DOHH2 (cell line): Measurements from ENCODE around the gene SSTR4.
"Not testable (repeated sequence)": the region's sequence is repeated elsewhere in the genome, so short reads cannot be mapped to it uniquely, and the experiment has no call there.

Source experiments
- H3F3A ChIP-seq: fragments of 200-600 bp; sonication (generic), shearing (Covaris generic); 2 replicates; pipeline ENCODE4 v1.6.0; 2016; ENCODE audit warnings: antibody characterized with exemption, mild to moderate bottlenecking; ENCODE audit not compliant: control insufficient read depth, insufficient read depth
- H3K27ac ChIP-seq: fragments of 200-600 bp; sonication (generic); 2 replicates; pipeline ENCODE4 v1.5.1; 2014; ENCODE audit warnings: low read depth, mild to moderate bottlenecking, low read length, moderate library complexity
- H3K27me3 ChIP-seq: fragments of 200-600 bp; sonication (generic); 2 replicates; pipeline ENCODE4 v1.6.1; 2014; ENCODE audit warnings: mild to moderate bottlenecking, low read length, mixed read lengths; ENCODE audit not compliant: control insufficient read depth
- H3K36me3 ChIP-seq: fragments of 200-600 bp; sonication (generic); 2 replicates; pipeline ENCODE4 v1.6.1; 2014; ENCODE audit warnings: mild to moderate bottlenecking, low read length, moderate library complexity, mixed read lengths; ENCODE audit not compliant: control insufficient read depth
- H3K4me1 ChIP-seq: fragments of 200-600 bp; sonication (generic); 2 replicates; pipeline ENCODE4 v1.6.1; 2014; ENCODE audit warnings: mild to moderate bottlenecking, low read length, mixed read lengths; ENCODE audit not compliant: control insufficient read depth
- H3K4me2 ChIP-seq: fragments of 200-600 bp; sonication (generic); 2 replicates; pipeline ENCODE4 v1.6.0; 2014; ENCODE audit warnings: mild to moderate bottlenecking, low read length, moderate library complexity
- H3K4me3 ChIP-seq: fragments of 200-600 bp; sonication (generic); 2 replicates; pipeline ENCODE4 v1.5.1; 2014; ENCODE audit warnings: mild to moderate bottlenecking, low read length, mixed read lengths
- H3K79me2 ChIP-seq: fragments of 200-600 bp; sonication (generic); 2 replicates; pipeline ENCODE4 v1.6.1; 2014; ENCODE audit warnings: mild to moderate bottlenecking, low read length, mixed read lengths; ENCODE audit not compliant: control insufficient read depth
- H3K9me2 ChIP-seq: fragments of 200-600 bp; sonication (generic); replicated peaks from 2 replicates; pipeline ENCODE4 v1.6.1; 2014; ENCODE audit warnings: mild to moderate bottlenecking, low read length, mixed read lengths; ENCODE audit not compliant: control insufficient read depth
- H3K9me3 ChIP-seq: fragments of 200-600 bp; sonication (generic); 2 replicates; pipeline ENCODE4 v1.6.1; 2014; ENCODE audit warnings: antibody characterized with exemption, low read length, mixed read lengths; ENCODE audit not compliant: control insufficient read depth, insufficient read depth
- H4K20me1 ChIP-seq: fragments of 200-600 bp; sonication (generic); 2 replicates; pipeline ENCODE4 v1.6.0; 2014; ENCODE audit warnings: low read depth, mild to moderate bottlenecking, antibody characterized with exemption, low read length, moderate library complexity; ENCODE audit not compliant: control insufficient read depth, insufficient read depth
- CTCF ChIP-seq: fragments of 200-600 bp; sonication (generic); IDR thresholded peaks from one replicate; pipeline ENCODE4 v1.5.1; 2014; ENCODE audit warnings: antibody characterized with exemption, mild to moderate bottlenecking, low read depth, low read length; ENCODE audit not compliant: poor library complexity, severe bottlenecking
- EZH2phosphoT487 ChIP-seq: fragments of 200-600 bp; sonication (generic); IDR thresholded peaks from 2 replicates; pipeline ENCODE4 v1.6.1; 2017; ENCODE audit warnings: borderline replicate concordance, mild to moderate bottlenecking, antibody characterized with exemption, low read length, moderate library complexity, mixed read lengths

The SSTR4 gene

GRCh38 chr20:23034721-23035671 lies at the start of gene SSTR4:
Gene SSTR4 (plus strand): TSS chr20:23035312. CDS start chr20:23035484, 172 bp downstream.
- TF ChIP-seq EZH2phosphoT487 (no peak), CTCF (no peak)
- Histone ChIP-seq H3K27ac (no peak within 1 kb of the TSS), H4K20me1 (no peaks in the 10 kb centered on the region), H3F3A (no peaks in the 10 kb centered on the region), H3K27me3 (no peaks in the 10 kb centered on the region), H3K4me2 (no peak within 1 kb of the TSS), H3K36me3 (no peaks in the 10 kb centered on the region), H3K4me1 (no peaks in the 10 kb centered on the region), H3K4me3 (no peak within 1 kb of the TSS), H3K9me3 (peaks cover 3% of the 10 kb centered on the region; the same call in 1 of the 2 replicates), H3K79me2 (no peaks in the 10 kb centered on the region), H3K9me2 (no peaks in the 10 kb centered on the region)

GRCh38 chr20:22986601-22987000 lies 48.5 kb upstream of the SSTR4 start:
- Histone ChIP-seq H3K36me3 (no peaks in the 10 kb centered on the region), H3K9me2 (no peaks in the 10 kb centered on the region), H3F3A (no peaks in the 10 kb centered on the region), H3K27me3 (no peaks in the 10 kb centered on the region), H4K20me1 (no peaks in the 10 kb centered on the region), H3K79me2 (no peaks in the 10 kb centered on the region), H3K4me1 (no peaks in the 10 kb centered on the region), H3K4me2 (no peak overlapping the region), H3K27ac (no peak overlapping the region), H3K4me3 (no peak overlapping the region), H3K9me3 (no peaks in the 10 kb centered on the region)
- TF ChIP-seq CTCF, result no peak
- no peak for TF ChIP-seq EZH2phosphoT487

- not testable (repeated sequence) for H3K4me1 ChIP-seq, H3K9me2 ChIP-seq, H3K4me3 ChIP-seq, H3F3A ChIP-seq, H3K27me3 ChIP-seq, H3K9me3 ChIP-seq, H3K4me2 ChIP-seq, H4K20me1 ChIP-seq, H3K79me2 ChIP-seq, H3K27ac ChIP-seq, H3K36me3 ChIP-seq
Measured at GRCh38 chr20:22991424-22991823, 43.7 kb upstream of the SSTR4 start.

GRCh38 chr20:22993823-22994222 lies 41.3 kb upstream of the SSTR4 start:
- no peaks in the 10 kb centered on the region for H4K20me1 ChIP-seq
- H3K4me1 ChIP-seq, result no peaks in the 10 kb centered on the region
- no peak overlapping the region for H3K4me2 ChIP-seq
- no peaks in the 10 kb centered on the region for H3F3A ChIP-seq
- no peaks in the 10 kb centered on the region for H3K79me2 ChIP-seq
- H3K9me3 ChIP-seq, result no peaks in the 10 kb centered on the region
- H3K4me3 ChIP-seq, result no peak overlapping the region
- H3K27ac ChIP-seq, result no peak overlapping the region
- no peaks in the 10 kb centered on the region for H3K36me3 ChIP-seq
- TF ChIP-seq EZH2phosphoT487 (no peak), CTCF (no peak)
- no peaks in the 10 kb centered on the region for H3K27me3 ChIP-seq
- no peaks in the 10 kb centered on the region for H3K9me2 ChIP-seq
